ENCODE results near the gene LRRC28.
A peak's percentile ranks its signal among the peaks of the same experiment; 100 is the strongest.

The LRRC28 gene

GRCh38 chr15:99250001-99250400 lies 1.3 kb upstream of the LRRC28 start:
- DNase-seq: peak in 1 of 2 experiments; percentile 3

DNA sequence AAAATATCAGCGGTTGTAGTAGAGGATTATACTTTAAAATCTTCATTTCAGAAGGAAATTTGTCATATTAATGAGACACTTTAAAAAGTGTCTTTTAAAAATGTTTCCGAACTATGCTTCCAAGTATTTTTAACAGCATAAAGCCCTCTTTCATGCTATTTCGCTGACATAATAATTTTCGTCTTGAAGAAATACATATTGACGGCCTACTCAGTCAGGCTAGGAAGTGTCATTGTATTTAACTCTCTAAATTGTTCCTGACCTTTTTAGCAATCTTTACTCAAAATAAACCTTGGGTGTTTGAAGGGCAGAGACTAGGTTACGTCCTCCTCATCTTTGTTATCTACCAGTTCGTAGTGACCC lies 806 bp upstream of the LRRC28 start:
- peak in 1 of 2 experiments; percentile 30 for DNase-seq

DNA sequence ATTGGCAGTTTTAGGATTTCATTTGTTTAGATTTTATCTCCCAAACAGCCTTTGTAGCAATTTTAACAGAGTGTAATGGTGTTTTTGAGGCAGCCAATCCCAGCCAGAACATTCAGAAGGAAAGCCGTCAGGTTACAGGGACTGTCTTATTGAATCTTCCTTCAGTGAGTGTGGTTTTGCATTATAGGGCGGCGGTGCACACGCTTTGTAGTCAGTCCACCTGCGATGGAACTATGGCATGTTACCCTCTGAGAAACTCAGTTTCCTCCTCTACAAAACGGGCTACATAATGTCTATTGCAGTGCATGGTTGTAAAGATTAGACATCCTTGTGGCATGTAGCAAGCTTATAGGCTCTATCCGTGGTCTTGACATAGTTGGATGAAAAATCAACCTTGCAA lies 1.0 kb downstream of the LRRC28 start:
- no peak for DNase-seq

DNA sequence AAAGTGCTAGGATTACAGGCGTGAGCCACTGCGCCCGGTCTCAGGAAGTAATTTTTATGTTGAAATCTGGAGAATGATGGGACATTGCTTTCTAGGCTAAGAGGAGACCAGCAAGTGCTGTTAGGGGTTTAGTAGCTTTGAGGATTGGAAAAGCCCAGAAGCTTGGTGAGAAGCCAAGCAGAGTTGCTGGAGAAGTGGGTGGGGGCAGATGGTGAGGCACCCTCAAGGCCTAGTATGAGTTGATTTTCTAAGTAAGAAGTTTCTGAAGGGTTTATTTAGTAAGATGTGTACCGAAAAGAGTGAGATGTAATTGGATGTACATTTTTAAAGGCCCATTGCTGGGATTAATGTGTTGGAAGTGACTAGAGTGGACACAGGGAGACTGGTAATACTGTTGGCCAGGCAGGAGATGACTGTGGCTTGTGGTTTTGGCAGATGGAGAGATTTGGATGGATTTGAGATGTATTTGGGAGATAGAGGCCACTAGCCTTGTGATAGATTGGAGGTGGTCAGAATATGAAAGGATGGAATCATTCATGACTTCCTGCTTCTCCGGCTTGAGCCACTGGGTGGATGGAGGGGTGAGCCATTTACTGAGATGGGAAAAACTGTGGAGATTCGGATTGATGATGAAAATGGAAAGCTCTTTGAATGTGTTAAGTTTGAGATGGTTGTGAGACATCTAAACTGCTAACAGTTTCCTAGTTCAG lies 2.3 kb downstream of the LRRC28 start:
- DNase-seq: no peak

DNA sequence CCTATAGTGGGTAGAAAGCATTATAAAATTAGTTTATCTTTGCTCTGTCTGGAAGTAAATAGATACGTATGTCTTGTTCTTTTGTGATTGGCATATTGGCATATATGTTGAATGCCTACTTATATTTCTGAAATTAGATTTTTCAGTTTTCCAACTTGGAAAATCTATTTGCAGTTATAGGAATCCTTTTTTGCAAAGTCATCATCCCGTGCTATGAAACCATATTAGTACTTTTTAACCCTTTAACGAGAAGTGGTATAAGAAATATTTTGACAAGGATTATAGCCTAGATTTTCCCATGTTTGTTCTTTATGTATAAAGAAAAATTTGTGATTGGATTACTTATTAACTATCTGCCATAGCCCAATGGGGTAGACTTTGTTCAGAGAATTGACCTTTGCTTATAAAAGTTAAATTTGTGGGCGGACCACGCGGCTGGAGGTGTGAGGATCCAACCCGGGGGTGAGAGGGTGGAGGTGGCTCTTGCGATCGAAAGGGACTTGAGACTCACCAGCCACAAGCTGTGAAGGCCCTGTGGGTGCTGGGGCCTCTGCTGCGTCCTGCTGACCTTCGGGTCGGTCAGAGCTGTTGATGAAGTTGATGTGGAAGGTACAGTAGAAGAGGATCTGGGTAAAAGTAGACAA lies 5.9 kb downstream of the LRRC28 start:
- no peak for DNase-seq

GRCh38 chr15:99264125-99264524 lies 12.8 kb downstream of the LRRC28 start:
- DNase-seq: no peak

DNA sequence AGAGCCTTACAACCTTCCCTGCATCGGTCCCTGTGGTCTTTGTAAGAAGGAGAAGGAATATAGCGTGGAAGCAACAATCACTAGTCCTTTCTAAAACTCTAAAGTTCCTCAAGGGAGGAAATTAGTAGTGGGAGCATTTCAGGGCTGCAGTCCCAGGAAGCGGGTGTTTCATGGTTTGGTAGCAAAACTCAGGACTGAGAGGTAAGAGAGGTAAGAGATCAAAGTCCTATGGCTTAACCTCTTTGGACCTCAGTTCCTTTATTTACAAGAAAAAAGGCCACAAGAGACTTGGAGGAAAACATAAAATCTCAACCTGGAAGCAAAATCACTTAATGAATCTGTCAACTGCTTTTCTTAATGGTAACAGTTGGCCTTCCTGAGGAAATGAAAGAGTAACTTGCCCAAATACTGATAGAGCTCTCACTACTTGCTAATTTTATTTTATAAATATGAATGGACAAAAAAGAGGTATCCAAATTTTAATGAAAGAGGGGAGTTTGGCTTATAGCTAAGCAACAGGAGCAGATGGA lies 14.3 kb downstream of the LRRC28 start:
- no peak for DNase-seq

DNA sequence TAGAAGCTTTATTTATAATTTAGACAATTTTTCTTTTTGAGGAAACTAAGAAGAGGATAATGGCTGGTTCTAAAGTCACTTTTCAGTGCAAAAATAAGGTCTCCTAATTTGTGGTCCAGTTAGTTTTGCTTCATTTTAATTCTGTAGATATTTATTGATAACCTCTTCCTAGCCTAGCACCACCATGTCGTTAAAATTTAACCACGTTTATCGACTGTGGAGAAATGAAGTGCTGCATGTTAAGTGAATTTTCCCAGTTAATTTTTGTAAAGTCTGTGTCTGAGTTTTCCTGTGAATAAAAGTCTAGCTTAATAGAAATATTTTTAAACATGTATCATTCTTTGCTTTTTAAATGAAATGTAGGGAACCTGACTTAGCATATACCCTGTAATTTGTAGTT lies 16.7 kb downstream of the LRRC28 start:
- no peak for DNase-seq

DNA sequence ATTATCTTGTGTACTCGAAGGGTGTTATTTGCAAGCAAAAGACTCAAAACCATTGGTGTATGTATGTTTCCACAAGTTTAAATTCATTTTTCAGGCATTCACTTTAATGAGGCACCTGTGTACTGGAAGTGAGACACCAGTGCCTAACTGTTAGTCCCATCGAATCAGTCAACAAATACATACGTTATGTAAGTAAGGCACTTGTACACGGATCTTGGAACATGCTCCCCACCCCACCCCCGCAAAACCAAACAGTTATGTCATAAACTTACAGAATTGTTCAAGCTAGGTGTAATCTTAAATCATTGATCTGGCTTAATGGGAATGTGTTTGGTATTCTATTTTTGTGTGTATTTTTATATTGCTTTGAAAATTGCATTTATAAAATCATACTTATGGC lies 17.1 kb downstream of the LRRC28 start:
- DNase-seq: no peak

GRCh38 chr15:99273801-99274200 lies 22.5 kb downstream of the LRRC28 start:
- no peak for DNase-seq

DNA sequence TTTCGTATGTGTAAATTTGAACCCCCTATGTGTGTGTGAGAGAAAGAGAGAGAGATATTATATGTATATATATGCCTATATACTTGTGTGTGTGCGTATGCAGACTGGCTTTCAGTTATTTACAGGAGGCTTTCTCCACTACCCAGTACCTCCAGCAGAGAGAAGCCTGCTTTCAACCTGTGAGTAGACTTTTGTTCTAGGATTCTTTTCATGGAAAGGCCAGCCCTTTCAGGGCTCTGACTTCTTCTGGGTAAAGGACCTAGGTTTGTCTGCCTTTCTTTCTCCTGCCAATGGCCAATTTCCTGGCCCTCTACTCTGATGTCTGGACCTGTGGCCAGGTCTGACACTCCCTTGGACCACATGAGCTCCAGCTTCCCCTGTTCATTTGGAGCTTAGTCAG lies 23.8 kb downstream of the LRRC28 start:
- DNase-seq: no peak

- DNase-seq: no peak
Observed at GRCh38 chr15:99275525-99276128, 24.3 kb downstream of the LRRC28 start.

DNA sequence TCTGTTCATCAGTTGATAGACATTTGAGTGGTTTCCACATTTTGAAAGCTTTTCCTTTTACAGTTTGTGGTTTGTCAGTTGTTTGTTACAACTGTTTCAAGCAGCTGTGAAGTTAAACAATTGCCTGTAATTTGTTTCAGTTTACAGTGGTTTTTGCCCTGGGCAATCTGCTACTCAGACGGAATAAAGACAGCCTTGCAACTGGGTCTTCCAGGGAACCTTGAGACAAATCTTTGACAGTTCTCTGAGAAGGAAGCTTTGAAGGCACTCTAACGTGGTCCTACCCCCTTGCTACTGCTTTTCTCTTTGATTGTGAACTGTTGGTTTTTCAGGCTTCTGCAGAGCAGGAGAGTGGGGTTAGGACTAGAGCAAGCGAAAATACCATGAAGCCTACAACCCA lies 28.0 kb downstream of the LRRC28 start:
- DNase-seq: no peak

DNA sequence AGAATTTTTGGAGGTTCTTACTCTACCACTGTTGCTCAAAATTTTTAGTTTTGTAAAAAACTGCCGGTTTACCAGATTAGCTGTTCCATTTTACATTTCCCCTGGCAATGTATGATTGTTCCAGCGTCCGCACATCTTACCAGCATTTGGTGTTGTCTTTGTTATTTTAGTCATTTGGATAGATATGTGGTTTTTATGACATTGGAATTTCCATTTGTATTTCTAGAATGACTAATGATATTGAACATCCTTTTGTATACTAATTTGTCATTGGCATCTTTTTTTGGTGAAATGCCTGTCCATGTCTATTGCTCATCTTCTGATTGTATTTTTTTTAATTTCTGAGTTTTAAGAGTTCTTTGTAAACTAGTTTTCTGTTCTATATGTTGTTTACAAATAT lies 28.5 kb downstream of the LRRC28 start:
- DNase-seq: no peak

- no peak for DNase-seq
Observed at GRCh38 chr15:99282121-99282520, 30.8 kb downstream of the LRRC28 start.

GRCh38 chr15:99282586-99282985 lies 31.3 kb downstream of the LRRC28 start:
- DNase-seq: no peak

- DNase-seq: no peak
Observed at GRCh38 chr15:99283717-99284116, 32.4 kb downstream of the LRRC28 start.

GRCh38 chr15:99291643-99292042 lies 40.4 kb downstream of the LRRC28 start:
- DNase-seq: no peak

GRCh38 chr15:99295840-99296239 lies 44.6 kb downstream of the LRRC28 start:
- no peak for DNase-seq

- no peak for DNase-seq
Observed at GRCh38 chr15:99296386-99296785, 45.1 kb downstream of the LRRC28 start.

DNA sequence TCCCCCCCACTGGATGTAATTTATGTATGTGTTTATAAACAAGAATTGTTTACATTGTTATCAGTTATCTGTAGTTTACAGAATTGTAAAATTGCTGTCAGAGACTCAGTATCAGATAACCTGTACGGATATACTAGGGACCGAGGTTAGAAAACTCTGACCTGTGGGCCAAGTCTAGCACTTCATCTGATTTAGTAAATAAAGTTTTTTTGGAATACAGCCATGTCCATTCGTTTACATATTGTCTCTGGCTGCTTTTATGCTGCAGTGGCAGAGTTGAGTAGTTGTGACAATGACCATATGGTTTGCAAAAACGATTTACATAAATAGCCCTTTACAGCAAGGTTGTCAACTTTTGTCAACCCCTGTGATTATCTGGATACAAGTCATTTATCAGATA lies 52.6 kb downstream of the LRRC28 start:
- DNase-seq: no peak

DNA sequence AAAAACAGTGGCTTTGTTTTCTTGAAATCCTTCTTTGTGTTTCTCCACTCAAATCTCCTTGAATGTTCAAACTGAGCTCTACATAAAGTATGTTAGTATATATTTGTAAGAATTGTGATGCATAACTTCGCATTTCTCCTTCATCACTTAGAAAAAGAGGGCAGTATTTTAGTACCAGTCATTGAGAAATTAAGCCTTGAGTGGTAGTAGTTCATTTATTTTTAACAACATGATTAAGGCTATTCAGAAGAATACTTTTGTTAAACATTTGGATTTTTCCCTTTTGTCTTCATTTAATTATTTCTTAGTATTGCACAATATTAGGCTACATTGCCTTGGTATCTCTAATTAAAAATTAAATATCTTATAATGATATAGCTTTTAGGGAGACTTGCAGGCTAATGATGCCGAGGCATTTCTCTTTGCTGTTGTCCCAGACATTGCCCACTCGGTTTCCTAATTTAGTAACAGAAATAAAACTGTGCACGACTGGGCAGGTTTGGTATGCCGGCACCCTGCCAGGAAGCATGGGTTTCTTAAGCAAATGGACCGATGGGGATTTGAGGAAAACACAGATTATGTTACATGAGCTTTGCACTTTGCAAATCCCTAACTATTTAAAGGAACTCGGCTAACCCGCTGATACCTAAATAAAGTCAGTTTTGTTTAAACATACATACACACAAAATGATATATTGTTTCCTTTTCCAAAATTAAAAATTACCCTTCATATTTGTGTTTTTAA lies 54.7 kb downstream of the LRRC28 start:
- DNase-seq: no peak

DNA sequence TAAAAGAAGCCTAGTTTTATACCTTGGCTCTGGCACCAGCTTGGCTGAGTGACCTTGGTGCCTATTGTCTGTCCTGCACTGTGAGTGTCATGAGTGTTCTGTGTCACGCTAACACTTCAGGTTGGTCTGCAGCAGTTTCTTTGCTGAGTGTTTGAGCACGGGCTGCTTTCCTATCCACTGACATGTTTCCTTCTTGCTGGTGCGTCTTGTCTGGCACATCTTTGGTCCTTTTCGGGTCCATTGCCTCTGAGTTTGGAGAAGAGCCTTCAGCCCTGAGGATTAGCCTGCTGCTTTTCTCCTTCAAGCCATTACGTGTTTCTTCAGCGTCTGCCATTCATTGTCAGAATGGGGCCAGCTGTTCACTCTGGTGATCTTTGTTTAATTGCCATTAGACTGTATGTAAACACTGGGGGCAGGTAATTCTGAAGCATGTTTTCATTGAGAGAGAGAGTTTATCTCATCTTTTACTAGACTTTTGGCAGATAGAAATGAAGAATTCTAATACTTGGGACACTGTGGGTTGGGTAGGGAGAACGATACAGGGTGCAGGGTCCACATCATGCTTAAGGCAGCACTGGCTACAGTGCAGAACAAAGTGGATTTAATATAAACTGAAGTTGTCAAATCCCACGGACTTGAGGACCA lies 55.5 kb downstream of the LRRC28 start:
- no peak for DNase-seq
